ENCODE measurements around the gene CIBAR2.

GRCh38 chr16:85091522-85091910 is 20.8 kb downstream of the CIBAR2 start:
- no peak for TF ChIP-seq JUNB (IDR thresholded peaks at IDR 0.05; ENCODE audit: unreplicated experiment)
- TF ChIP-seq, protein P1, sequence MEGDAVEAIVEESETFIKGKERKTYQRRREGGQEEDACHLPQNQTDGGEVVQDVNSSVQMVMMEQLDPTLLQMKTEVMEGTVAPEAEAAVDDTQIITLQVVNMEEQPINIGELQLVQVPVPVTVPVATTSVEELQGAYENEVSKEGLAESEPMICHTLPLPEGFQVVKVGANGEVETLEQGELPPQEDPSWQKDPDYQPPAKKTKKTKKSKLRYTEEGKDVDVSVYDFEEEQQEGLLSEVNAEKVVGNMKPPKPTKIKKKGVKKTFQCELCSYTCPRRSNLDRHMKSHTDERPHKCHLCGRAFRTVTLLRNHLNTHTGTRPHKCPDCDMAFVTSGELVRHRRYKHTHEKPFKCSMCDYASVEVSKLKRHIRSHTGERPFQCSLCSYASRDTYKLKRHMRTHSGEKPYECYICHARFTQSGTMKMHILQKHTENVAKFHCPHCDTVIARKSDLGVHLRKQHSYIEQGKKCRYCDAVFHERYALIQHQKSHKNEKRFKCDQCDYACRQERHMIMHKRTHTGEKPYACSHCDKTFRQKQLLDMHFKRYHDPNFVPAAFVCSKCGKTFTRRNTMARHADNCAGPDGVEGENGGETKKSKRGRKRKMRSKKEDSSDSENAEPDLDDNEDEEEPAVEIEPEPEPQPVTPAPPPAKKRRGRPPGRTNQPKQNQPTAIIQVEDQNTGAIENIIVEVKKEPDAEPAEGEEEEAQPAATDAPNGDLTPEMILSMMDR (conservative IDR thresholded peaks at IDR 0.05; ENCODE audit: low read depth in 2 of 2), result no peak
